HFFc6 (cell line): ENCODE results near the gene MYO18B. TPM values are rescaled to one million over a fixed set of nuclear protein-coding genes. Genes with fewer than 3 reads are reported as not detected.

Experiments
- DNase-seq: peaks from one replicate; pipeline ENCODE4 v3.0.0-alpha.2; 2018
- H3K27ac Mint-ChIP-seq: 2 replicates; pipeline ENCODE4 v1.8.0; 2020; ENCODE audit warnings: mild to moderate bottlenecking, mixed read lengths
- H3K27me3 Mint-ChIP-seq: 2 replicates; pipeline ENCODE4 v1.8.0; 2021; ENCODE audit warnings: mild to moderate bottlenecking, moderate library complexity, mixed read lengths; ENCODE audit not compliant: insufficient read depth
- H3K36me3 Mint-ChIP-seq: 2 replicates; pipeline ENCODE4 v1.8.0; 2021; ENCODE audit warnings: low read depth, mixed read lengths
- H3K4me1 Mint-ChIP-seq: 2 replicates; pipeline ENCODE4 v1.8.0; 2020; ENCODE audit warnings: low read depth, mixed read lengths
- H3K4me3 Mint-ChIP-seq: 2 replicates; pipeline ENCODE4 v1.8.0; 2020; ENCODE audit warnings: mild to moderate bottlenecking, moderate library complexity, mixed read lengths
- H3K9me3 Mint-ChIP-seq: 2 replicates; pipeline ENCODE4 v1.8.0; 2020; ENCODE audit warnings: mild to moderate bottlenecking, mixed read lengths
- CTCF ChIP-seq: fragments of 200-600 bp; sonication (generic); IDR thresholded peaks from 2 replicates; pipeline ENCODE4 v1.5.0; 2021; ENCODE audit warnings: antibody characterized with exemption, mild to moderate bottlenecking
- total RNA-seq, 6 experiments: library from RNA; stranded (reverse); fragmentation: NEBNext Ultra II Directional; extraction: Animal tissue kit (Norgen Biotek cat#: 25700); gene quantifications; 2 replicates in 1 of 6; 3 replicates in 5 of 6; pipeline ENCODE4 v1.2.3, GENCODE V29; 2021

The MYO18B gene
- total RNA-seq, 6 experiments from 2014 or later, result 0.02 TPM; not detected in 5

GRCh38 chr22:25881210-25881755, 139.3 kb downstream of the MYO18B start:
- Mint-ChIP-seq H3K4me1 (no peaks in the 10 kb centered on the region), H3K27me3 (peaks cover 2% of the 10 kb centered on the region; the same call in 1 of the 2 replicates), H3K4me3 (no peak overlapping the region), H3K9me3 (peaks cover 67% of the 10 kb centered on the region), H3K27ac (no peak overlapping the region), H3K36me3 (peaks cover 6% of the 10 kb centered on the region; the same call in 1 of the 2 replicates)
- DNase-seq, result no peak
- TF ChIP-seq CTCF, result no peak

DNA sequence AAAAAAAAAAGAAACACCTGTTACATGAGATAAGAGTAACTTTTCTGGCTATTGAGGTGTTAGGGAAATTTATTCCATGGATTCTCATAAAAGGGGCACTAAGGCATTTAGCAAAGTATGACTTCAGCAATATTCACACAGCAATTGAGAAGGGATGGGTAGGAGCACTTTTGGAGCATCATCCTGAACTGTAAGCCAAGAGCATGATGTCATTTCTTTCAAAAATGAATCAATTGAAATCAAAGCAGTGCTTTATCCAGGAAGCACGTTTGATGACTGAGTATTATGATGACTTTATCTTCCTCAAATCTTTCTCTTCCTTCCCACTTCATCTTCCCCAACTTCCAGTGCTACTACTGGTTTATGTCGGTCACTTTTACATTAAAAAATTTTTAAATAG, 140.4 kb downstream of the MYO18B start:
- H3K36me3 Mint-ChIP-seq, result peaks cover 6% of the 10 kb centered on the region; the same call in 1 of the 2 replicates
- no peak overlapping the region for H3K27ac Mint-ChIP-seq
- peaks cover 2% of the 10 kb centered on the region; the same call in 1 of the 2 replicates for H3K27me3 Mint-ChIP-seq
- peaks cover 71% of the 10 kb centered on the region for H3K9me3 Mint-ChIP-seq
- no peak for TF ChIP-seq CTCF
- H3K4me1 Mint-ChIP-seq, result no peaks in the 10 kb centered on the region
- no peak for DNase-seq
- no peak overlapping the region for H3K4me3 Mint-ChIP-seq

DNA sequence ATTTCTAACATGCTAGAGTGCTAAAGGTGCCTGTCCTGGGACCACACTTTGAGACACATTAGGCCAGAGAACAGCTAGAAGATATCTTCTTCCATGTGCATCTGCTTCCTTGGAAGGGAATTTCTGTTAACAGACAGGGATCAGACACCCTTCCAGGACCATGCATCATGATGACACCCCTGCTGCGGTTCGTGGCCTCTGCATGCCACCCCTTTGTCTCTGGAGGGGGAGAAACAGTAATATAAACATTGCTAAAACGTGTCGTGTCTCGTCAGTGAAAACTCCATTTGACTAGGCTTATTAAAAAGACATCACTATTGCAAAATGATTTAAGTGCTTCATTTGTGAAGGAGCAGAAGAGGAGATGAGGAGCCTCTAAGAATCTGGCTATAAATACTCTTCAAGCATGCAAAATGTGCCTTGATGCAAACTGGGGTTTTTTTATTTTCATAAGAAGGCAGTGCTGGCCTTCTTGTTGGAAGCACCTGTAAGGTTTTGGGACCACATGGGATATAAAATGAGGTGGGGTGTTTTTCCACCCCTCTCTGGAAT, 141.6 kb downstream of the MYO18B start:
- Mint-ChIP-seq H3K36me3 (no peaks in the 10 kb centered on the region), H3K4me3 (no peak overlapping the region), H3K9me3 (peaks cover 68% of the 10 kb centered on the region), H3K27me3 (peaks cover 2% of the 10 kb centered on the region; the same call in 1 of the 2 replicates), H3K27ac (no peak overlapping the region), H3K4me1 (no peaks in the 10 kb centered on the region)
- no peak for DNase-seq
- TF ChIP-seq CTCF, result no peak

GRCh38 chr22:25884121-25884520, 142.1 kb downstream of the MYO18B start:
- H3K36me3 Mint-ChIP-seq, result no peaks in the 10 kb centered on the region
- no peak overlapping the region for H3K4me3 Mint-ChIP-seq
- H3K9me3 Mint-ChIP-seq, result peaks cover 74% of the 10 kb centered on the region
- TF ChIP-seq CTCF, result no peak
- no peak for DNase-seq
- H3K4me1 Mint-ChIP-seq, result no peaks in the 10 kb centered on the region
- no peak overlapping the region for H3K27ac Mint-ChIP-seq
- H3K27me3 Mint-ChIP-seq, result peaks cover 2% of the 10 kb centered on the region; the same call in 1 of the 2 replicates

GRCh38 chr22:25888399-25889054, 146.5 kb downstream of the MYO18B start:
- Mint-ChIP-seq H3K27ac (no peak overlapping the region), H3K27me3 (peaks cover 3% of the 10 kb centered on the region), H3K4me3 (no peak overlapping the region), H3K4me1 (no peaks in the 10 kb centered on the region), H3K9me3 (peaks cover 73% of the 10 kb centered on the region), H3K36me3 (no peaks in the 10 kb centered on the region)
- no peak for DNase-seq
- TF ChIP-seq CTCF, result no peak
